HG02571 (cell line): ENCODE measurements around the gene C16orf89.
"Not testable (repeated sequence)": the region's sequence is repeated elsewhere in the genome, so short reads cannot be mapped to it uniquely, and the experiment has no call there.

Source experiments
- ATAC-seq: cut with Tn5 transposase; IDR thresholded peaks from one replicate; pipeline ENCODE4 v1.9.1; 2021; ENCODE audit warnings: mild to moderate bottlenecking, moderate library complexity; ENCODE audit not compliant: unreplicated experiment

The C16orf89 gene

GRCh38 chr16:5062790-5063765 lies 2.7 kb downstream of the C16orf89 start:
- no peak for ATAC-seq

DNA sequence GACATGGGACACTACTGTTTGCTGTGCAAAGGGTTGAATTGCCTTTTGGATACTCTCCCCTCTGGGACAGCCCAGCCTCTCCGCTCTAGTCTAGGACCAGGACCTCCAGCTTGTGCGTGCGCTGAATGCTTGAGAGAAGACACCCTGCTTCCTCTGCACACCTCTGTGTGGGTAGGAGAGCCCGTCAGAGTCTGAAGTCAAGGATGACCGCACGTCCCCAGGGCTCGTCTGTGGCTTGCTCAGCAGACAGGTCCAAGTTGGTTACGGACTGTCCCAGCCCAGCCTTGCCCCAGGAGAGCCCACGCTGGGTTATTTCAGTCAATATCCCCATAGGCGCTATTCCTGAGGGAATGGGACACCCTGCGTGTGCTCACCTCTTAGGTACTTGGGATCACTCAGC lies 3.7 kb downstream of the C16orf89 start:
- ATAC-seq = no peak

GRCh38 chr16:5060073-5060641 lies 5.6 kb downstream of the C16orf89 start:
- ATAC-seq = no peak

DNA sequence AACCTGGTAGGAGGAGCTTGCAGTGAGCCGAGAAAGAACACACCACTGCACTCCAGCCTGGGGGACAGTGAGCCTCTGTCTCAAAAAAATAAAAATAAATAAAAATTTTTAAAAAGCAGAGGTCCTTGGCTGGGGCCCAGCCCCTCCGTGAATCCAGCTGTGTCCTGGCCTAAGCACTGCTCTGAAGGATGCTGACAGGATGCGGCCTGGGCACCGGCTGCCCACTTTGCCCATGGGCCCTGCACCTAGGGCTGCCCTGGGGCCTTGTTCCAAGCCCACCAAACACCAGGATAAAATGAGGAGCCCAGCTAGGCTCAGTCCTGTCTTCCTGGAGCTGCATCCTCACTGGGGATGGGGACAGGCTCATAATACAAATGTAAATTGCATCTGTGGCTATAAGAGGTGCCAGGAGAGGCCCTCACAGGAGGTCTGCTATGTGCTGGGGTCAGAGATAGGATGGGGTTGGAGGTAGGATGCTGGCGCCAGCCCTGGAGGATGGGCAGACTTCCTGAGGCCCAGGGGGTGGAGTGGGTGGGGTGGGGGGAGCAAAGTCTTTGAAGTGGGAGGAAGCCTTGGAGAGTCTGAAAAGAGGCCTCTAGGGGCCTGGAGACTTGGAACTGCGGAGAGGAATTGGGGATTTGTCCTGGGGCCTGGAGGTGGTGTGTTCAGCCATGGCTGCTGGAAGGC lies 6.2 kb downstream of the C16orf89 start:
- no peak for ATAC-seq

- no peak for ATAC-seq
These were observed 7.3 kb downstream of the C16orf89 start for GRCh38 chr16:5058476-5058875.

GRCh38 chr16:5056352-5056751 lies 9.4 kb downstream of the C16orf89 start:
- ATAC-seq = no peak

- no peak for ATAC-seq
These were observed 10.6 kb downstream of the C16orf89 start for GRCh38 chr16:5054876-5055865.

DNA sequence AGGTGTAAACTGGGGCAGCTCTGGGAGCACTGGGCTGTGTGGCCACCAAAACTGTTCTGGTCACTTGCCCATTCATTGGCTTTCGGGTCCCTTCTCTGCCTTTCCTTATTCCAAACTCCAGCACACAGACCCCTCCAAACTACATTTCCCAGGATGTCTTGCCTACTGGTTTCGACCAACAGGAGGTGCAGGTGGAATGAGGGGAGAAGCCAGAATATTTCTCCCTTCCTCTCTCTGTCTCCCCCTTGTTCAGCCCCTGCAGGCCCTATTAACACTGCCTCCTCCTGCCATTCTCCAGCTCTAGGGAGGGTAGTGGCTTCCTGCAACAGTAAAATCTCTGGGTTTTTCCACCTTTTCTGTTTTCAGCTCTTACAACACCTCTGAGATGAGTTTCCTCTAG lies 18.8 kb downstream of the C16orf89 start:
- ATAC-seq = no peak

DNA sequence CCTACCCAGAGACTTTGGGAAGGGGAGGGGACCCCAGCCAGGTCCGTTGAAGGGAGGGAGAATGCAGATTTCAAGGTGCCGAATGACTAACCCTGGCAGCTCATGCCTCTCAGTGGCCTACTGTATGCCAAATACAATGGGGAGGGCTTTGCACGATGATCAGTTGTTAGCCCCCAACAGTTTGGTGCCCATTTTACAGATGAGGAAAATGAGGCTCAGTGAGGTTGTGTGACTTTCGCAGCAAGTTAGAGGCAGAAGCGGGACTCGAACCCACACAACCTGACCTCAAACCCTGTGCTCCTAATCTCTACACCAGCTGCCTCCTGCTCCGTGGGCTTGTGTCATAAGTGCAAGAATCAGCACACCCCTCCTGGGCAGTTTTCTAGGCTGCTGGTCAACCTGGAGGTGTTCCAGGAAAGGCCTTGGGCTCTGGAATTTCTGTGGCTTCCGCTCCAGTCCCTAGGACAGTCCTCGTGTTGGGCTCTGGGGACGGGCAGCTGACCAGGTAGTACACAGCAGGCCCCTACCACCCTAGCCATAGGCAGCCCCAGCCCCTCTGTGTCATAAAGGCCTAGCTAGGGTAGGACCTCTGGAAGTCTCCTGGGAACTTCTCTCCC lies 20.1 kb downstream of the C16orf89 start:
- ATAC-seq = no peak

GRCh38 chr16:5044581-5044980 lies 21.2 kb downstream of the C16orf89 start:
- ATAC-seq = not testable (repeated sequence)

DNA sequence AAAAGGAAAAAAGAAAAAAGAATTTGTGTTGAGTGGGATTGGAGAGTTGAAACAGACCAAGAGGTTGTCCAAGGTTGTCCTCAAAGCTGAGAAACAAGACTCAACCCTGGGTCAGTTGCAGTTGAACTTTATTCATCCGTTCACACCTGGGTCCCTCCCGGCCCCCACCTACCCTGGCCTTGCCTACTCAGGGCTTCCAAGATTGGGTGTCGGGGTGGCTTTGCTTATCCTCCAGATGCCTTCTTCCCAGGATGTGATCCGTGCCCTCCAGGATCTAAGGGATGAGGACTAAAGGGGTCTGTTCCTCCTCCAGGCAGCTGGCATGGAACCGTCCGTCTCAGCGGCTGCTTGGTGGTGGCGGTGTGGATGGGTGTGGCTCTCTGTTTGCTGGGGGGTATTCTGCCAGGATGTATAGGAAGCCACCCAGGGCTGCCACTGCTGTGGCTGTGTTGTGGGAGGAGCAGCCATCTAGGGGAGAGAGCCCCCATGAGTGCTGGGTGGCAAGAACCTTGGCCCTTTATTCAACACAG lies 21.7 kb downstream of the C16orf89 start:
- ATAC-seq = no peak

DNA sequence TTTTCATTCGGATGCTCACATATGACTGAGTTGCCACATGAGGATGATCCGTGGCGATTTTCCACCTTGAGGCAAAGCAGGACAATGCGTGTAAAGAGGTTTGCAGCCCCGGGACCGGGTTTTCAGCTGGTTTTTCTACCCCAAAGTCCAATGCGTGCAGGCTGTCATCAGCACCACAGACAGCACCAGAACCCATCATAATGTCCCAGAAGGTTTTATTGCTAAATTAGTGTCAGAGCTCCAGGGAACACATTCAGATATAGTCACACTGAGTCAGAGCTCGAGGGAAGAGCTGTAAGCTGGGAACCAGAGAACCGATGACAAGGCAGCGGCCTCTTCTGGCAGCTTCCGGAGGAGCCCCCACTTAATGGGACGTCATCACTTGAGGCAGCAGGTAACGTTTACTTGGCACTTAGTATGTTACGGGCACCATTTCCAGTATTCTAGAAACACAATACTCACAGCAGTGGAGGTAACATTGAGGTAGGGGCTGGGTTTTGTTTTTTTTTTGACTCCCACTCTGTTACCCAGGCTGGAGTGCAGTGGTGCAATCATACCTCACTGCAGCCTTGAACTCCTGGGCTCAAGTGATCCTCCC lies 23.1 kb downstream of the C16orf89 start:
- no peak for ATAC-seq

DNA sequence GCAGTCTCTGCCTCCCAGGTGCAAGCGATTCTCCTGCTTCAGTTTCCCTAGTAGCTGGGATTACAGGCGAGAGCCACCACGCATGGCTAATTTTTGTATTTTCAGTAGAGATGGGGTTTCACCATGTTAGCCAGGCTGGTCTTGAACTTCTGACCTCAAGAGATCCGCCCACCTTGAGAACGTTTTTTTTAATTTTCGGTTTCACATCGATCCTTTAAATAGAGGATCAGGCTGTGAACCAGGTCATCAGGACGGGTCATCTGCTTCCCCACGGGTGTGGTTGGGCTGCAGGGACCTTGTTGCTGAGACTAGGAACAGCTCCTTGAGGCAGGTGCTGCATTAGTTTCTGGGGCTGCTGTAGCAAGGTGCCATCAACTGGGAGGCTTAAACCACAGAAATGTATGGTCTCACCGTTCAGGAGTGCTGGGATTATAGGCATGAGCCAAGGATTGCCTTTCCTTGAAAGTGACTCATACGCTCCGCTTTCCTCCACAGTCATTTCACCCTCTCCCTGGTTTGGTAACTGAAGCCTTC lies 24.1 kb downstream of the C16orf89 start:
- ATAC-seq = no peak

- ATAC-seq = no peak
These were observed 25.3 kb downstream of the C16orf89 start for GRCh38 chr16:5040451-5040850.

GRCh38 chr16:5036228-5037156 lies 29.3 kb downstream of the C16orf89 start:
- ATAC-seq = no peak

DNA sequence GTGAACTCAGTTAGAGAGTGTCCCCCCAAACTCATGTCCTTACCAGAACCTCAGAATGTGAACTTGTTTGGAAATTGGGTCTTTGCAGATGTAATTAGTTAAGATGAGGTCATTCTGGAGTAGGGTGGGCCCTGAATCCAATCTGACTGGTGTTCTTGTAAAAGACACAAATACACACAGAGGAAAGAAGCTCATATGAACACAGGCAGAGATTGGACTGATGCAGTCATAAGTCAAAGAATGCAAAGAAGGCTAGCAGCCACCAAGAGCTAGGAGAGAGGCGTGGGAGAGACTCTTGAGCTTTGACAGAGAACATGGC lies 29.9 kb downstream of the C16orf89 start:
- no peak for ATAC-seq

DNA sequence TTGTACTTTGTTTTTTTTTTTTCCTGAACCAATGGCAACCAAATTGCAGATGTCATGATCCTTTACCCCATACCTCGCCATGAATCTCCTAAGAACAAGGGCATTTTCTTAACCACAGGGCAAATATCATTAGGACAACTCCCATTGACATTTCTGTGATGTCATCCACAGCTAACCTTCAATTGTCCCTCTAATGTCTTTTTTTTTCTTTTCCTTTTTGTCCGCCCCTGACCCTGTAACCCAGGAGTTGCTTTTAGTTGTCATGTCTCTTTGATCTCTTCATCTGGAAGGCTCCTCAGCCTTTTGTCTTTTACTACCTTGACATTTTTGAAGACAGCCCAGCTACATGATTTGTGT lies 31.6 kb downstream of the C16orf89 start:
- ATAC-seq = no peak
